HEK293 (cell line): ENCODE results near the gene DENND1A.

ENCODE experiments used
- ATF2 ChIP-seq: fragments of 450-650 bp; formaldehyde crosslinking; IDR thresholded peaks from 2 replicates; pipeline ENCODE4 v1.5.1; 2016; ENCODE audit warnings: missing biosample characterization, missing genetic modification characterization, low read depth
- BCL11A ChIP-seq: fragments of 450-650 bp; formaldehyde crosslinking; IDR thresholded peaks from 2 replicates; pipeline ENCODE4 v1.5.1; 2016; ENCODE audit warnings: low read depth, missing biosample characterization, missing genetic modification characterization
- CTCF ChIP-seq: fragments of 450-650 bp; formaldehyde crosslinking; IDR thresholded peaks from 2 replicates; pipeline ENCODE4 v1.5.1; 2016; ENCODE audit warnings: missing biosample characterization, missing genetic modification characterization
- MEIS1 ChIP-seq: sonication (generic); formaldehyde crosslinking; IDR thresholded peaks from 2 replicates; pipeline ENCODE4 v1.8.1; 2022; ENCODE audit warnings: missing genetic modification reagents, mild to moderate bottlenecking, borderline replicate concordance
- YY1 ChIP-seq: fragments of 450-650 bp; formaldehyde crosslinking; IDR thresholded peaks from 2 replicates; pipeline ENCODE4 v1.5.1; 2018; ENCODE audit warnings: missing biosample characterization, missing genetic modification characterization
- ZBTB26 ChIP-seq: fragments of 450-650 bp; formaldehyde crosslinking; optimal IDR thresholded peaks from 2 replicates; pipeline ENCODE3; 2016; ENCODE audit warnings: missing biosample characterization, mild to moderate bottlenecking, missing genetic modification characterization
- ZBTB8A ChIP-seq: fragments of 450-650 bp; formaldehyde crosslinking; IDR thresholded peaks from 2 replicates; pipeline ENCODE4 v1.5.1; 2016; ENCODE audit warnings: missing biosample characterization, missing genetic modification characterization
- ZNF146 ChIP-seq: fragments of 450-650 bp; formaldehyde crosslinking; IDR thresholded peaks from 2 replicates; pipeline ENCODE4 v1.5.1; 2016; ENCODE audit warnings: missing biosample characterization, missing genetic modification characterization
- ZNF398 ChIP-seq: fragments of 450-650 bp; formaldehyde crosslinking; IDR thresholded peaks from 2 replicates; pipeline ENCODE4 v1.5.1; 2017; ENCODE audit warnings: missing biosample characterization, missing genetic modification characterization
- ZNF549 ChIP-seq: fragments of 450-650 bp; IDR thresholded peaks from 2 replicates; pipeline ENCODE4 v1.5.1; 2018; ENCODE audit warnings: missing biosample characterization, missing genetic modification characterization, mild to moderate bottlenecking, inconsistent platforms, moderate library complexity
- ZNF623 ChIP-seq: fragments of 450-650 bp; formaldehyde crosslinking; IDR thresholded peaks from 2 replicates; pipeline ENCODE4 v1.5.1; 2016; ENCODE audit warnings: missing biosample characterization, missing genetic modification characterization
- ZNF776 ChIP-seq: fragments of 450-650 bp; formaldehyde crosslinking; IDR thresholded peaks from 2 replicates; pipeline ENCODE4 v1.5.0; 2017; ENCODE audit warnings: missing biosample characterization, missing genetic modification characterization, borderline replicate concordance
- ZXDB ChIP-seq: fragments of 450-650 bp; formaldehyde crosslinking; IDR thresholded peaks from 2 replicates; pipeline ENCODE4 v1.5.1; 2016; ENCODE audit warnings: missing biosample characterization, missing genetic modification characterization

GRCh38 chr9:123660691-123661466, 269.0 kb downstream of the DENND1A start:
- TF ChIP-seq ZNF623 (tag by site-specific recombination) (no peak), ATF2 (tag by site-specific recombination) (no peak), ZBTB8A (tag by site-specific recombination) (no peak), MEIS1 (CRISPR knock-in tag) (no peak), CTCF (tag by site-specific recombination) (no peak), BCL11A (tag by site-specific recombination) (no peak), ZBTB26 (no peak), ZXDB (tag by site-specific recombination) (no peak), ZNF398 (tag by site-specific recombination) (no peak), ZNF146 (no peak), YY1 (tag by site-specific recombination) (no peak), ZNF776 (no peak), ZNF549 (no peak)
